Stimulated activated CD8-positive, alpha-beta memory T cell treated with anti-CD3 and anti-CD28 coated beads, Interleukin-4, amount 100 ng/mL, for 1 hour (primary cell): Measurements from ENCODE around the gene OPRM1.
"Not testable (repeated sequence)": the region's sequence is repeated elsewhere in the genome, so short reads cannot be mapped to it uniquely, and the experiment has no call there.

ENCODE experiments used
- DNase-seq, 2 donors: peaks; one replicate each; pipeline ENCODE4 v3.0.0-alpha.2; 2020; ENCODE audit warnings: low read depth in 2 of 2, low spot score in 1 of 2

Gene OPRM1

DNA sequence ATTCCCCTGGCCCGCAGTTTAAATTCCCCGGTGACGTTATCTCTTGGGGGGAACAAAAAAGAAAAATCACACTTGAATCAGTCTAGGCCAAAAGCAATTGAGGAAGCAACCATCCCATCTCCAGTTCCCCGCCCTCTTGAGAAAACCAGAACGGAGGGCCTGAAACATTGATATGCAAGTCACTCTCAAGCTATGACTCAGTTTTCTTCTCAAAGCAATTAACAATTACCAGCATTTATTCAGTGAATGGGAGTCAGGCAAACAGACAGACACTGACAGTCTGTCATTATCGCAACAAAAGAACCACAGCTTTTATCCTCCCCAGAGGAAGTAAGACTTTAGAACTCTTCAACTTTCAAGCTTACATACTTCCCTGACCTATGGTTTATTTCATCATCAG, 100.9 kb downstream of the OPRM1 start:
- DNase-seq: no peak

DNA sequence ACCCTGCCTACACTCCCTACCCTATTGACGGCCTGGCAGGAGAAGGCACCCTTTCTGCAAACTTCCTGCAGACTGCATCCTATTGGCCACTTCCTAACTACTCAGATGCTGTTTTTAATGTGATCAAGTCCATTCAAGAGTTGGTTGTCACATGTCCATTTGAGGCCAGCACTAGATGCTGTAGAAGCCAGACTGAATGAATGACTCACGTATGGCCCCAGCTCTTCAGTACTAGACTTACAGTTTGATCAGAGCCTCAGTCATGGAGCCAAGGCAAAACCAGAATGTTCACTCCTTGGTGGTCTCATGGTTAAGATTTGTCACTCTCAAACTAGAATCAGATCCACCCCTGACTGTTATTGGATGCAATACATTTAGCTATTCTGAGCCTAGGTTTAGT, 101.7 kb downstream of the OPRM1 start:
- no peak for DNase-seq

DNA sequence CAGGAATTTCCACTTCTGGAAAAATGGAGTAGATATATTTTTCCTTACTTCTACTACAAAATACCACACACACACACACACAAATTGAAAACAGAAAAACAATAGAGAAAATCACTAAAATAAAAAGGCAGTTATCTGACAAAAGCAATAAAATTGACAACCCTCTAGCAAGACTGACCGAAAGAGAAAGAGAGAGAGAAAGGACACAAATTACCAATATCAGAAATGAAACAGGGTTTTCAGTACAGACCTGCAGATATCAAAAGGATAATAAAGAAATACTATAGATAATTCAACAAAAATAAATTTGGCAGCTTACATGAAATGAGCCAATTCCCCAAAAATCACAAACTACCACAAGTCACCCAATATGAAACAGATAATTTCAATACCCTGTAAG, 104.7 kb downstream of the OPRM1 start:
- DNase-seq: no peak

DNA sequence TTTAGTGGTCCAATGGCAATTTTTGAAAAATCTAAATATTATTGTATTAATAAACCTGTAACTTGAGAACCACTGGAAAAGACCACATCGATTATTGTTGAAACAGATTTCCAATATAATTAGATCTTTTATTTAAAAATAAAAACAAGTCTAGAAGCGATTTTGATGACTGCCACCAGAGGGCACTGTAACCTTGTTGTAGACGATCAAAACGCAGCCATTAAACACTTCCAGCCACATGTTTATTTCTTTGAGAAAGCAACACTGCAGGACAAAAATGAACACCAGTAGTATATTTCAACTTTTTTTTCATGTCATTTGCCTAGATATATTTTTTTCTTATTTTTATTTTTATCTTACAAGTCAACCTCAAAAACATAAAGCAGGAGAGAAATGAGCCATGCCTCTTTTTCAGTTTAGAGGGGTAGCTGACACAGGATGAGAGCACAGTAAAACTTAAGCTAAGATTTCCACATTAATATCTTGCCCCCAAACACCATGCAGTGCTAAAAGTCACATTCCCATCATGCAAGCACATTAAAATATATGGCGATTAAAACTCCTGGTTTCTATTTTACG, 115.4 kb downstream of the OPRM1 start:
- peak; percentile 40 to 44 for DNase-seq

DNA sequence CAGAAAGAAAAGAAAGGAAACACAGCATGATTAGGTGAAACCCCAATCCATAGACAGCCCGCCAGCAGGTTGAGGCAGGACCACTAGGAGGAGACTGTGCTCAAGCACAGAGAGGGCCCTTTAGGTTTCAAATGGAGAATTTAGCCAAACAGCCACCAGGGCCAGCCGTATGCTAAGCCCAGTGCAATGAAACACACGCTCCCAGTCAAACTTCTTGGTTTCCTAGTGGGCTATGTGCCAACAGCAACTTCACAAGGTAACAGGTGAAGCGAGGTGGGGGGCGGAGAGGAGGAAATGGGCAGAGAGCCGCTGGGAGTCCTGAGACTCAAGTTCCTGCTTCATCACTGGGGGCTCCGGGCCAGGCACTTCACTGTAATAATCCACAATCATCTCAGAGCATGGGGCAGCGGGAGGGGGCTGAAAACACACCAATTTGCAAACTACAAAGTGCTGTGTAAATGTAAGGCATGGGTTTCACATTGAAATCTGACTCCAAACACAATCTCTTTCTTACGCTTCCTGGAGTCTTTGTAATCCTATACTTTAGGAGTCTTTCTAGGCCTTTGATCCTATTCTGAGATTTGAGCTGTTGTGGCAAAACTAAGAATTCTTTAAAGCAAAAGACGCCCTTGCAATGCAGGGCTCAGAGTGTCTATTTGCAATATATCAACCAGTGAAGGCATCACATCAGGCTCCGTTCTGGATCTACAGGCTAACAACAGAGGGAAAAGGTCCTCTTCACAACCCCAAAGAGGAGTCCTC, 117.3 kb downstream of the OPRM1 start:
- peak; percentile 14 to 42 for DNase-seq

DNA sequence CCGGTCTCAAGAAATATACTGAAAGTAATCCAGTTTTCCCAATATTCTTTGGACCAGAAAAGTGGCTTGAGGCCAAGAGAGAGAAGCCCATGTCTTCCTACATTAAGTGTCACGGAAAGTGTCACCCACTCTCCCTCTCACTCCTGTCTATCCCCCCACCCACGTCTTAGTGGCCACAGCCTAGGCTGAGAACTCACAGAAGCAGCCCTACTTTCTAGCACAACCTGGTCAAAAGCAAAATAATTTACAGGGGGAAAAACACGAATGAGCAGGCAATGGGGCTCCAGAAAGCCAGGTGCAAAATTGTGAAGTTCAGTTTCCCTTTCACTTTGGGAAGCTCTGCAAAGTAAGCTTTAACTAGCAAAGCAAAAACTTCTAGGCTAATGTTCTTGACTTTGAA, 118.0 kb downstream of the OPRM1 start:
- DNase-seq: no peak

DNA sequence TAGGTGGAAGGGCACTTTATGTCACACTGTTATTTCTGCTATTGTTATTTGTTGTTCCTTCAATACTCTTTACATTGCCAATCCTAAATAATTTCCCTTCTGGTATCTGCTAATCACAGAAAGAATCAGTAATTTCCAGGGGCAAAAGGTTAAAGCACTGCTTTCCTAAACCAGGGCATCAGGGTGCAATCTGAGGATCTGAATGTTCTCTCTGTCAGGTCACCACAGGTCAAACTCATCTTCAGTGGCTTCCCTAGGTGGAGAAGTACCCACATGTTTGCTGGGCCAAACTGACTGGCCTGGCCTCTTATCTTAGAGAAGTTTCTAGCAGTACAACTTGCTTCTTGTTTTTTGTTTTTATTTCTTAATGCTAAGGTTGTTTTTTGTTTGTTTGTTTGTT, 118.7 kb downstream of the OPRM1 start:
- DNase-seq: no peak

DNA sequence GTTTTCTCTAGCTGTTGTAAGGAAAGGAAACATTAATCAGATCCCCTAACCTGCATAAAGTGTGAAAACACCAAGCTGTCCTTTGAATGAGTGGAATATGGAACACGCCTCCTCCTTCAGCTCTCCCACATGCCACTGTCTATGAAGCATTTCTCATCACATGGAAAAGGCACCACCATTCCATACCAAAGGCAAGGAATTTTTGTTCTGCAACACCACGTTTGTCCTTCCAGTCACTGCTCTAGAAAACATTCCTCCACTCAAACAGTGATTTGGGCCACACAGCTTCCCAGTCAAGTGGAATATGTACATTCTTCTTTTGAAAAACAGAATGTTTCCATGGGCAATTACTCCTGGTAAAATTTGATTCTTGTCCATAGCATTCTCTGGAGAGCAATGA, 120.1 kb downstream of the OPRM1 start:
- no peak for DNase-seq

DNA sequence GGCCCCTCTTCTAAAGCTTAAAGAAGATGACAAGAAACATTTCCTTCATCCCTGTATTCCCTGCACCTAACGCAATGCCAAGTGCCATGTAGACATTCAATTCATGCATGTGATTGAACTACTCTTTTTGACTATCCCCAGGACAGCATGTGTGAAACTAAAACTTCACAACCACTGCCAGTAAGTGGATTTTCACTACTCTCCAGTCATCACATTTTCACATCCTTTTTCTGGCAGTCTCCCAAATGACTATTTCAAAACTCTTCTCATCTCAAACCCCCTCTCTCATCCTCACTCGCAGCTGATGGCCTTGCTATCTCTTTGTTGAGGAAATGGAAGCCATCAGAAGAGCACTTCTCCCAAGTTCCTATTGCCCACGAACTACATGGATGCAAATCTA, 122.6 kb downstream of the OPRM1 start:
- no peak for DNase-seq

DNA sequence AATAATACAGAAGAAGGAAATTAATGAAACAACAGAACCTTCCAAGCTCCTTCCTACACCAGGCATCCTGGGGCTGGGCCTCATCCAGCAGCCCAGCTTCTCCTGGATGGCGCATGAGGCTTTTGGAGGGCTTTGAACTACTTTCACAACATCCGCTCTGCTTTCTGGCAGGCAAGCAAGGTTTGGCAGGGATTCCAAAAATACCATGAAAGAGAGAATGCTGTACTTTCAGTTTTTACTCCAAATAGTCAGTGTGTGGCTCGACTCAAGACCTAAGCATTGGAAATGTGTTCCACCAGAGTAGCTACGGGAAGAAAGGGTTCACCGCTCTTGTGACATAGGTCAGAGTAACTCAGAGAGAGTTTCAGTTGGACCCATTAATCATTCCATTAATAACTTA, 125.4 kb downstream of the OPRM1 start:
- no peak for DNase-seq

DNA sequence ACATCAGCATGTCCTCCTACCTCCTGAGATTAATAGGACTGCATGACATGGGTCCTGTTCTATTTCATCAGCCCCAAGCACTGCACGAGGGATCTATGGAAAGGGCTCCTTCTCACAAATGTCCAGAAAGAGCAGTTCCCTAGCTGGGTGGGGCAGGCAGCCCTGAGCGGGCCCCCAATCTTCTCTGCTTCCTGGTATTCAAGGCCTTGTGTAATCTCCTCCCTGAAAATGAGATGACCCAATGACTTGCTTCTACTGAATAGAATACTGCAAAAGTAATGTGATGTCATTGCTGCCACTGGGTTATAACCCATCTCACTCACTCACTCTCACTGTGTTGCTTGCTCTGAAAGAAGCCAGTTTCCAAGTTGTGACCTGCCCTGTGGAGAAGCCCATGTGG, 126.4 kb downstream of the OPRM1 start:
- DNase-seq: no peak

DNA sequence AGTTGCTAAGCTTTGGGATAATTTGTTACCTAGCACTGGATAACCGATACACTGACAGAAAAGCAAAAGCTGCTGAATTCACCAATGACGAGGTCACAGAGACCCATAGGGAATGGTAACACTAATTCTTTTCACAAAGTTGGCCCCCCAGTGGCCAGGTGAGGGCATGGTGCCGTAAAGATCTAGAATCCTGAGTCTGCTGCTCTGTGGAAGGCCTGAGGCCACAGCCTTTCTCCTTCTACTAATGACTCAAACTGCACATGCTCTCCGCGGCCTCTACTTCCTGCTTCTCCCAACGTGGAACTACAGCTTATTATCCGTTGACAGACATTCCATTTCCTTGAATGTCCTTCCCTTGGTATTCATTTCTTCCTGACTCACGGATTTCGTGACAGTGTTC, 127.1 kb downstream of the OPRM1 start:
- no peak for DNase-seq

DNA sequence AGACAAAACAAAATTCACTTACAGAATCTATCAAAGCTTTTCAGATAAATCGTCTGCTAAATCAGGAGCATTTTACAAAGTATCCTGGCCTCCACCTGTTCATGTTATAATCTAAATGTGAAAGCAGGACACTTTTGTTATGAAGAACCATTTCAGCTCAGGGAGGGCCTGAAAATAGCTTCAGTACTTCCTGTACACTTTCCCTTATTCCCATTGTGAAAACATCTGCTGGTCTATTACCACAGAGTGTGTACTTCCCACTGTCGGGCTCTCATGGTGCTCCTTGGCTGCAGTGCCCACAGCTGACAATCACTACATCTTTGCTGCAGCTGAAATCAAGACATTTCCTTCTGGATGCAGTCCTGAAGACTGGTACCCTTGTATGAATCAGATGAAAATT, 128.1 kb downstream of the OPRM1 start:
- no peak for DNase-seq

DNA sequence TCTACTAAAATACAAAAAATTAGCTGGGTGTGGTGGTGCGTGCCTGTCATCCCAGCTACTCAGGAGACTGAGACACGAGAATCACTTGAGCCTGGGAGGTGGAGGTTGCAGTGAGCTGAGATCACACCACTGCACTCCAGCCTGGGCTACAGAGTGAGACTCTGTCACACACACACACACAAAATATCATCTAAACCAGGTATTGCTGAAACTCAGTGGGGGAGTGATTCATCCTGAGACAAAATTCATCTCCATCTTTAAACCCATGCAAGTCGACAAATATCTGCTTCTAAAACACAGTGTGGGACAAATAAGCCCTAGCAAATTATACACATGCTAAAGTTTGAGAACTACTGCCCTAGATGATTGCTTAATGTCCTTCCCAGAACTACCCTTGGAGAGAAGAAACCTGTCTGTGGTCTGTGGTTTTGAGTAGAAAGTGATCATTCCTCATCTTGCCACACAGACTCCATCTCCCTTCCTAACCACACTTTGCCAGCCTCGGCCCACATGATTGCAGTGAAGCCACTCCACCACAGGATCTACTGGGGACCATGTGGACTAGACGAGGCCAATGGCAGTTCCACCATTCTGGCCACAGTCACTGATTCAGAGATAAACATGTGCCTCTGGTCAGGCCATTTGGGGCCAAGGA, 130.3 kb downstream of the OPRM1 start:
- no peak for DNase-seq

DNA sequence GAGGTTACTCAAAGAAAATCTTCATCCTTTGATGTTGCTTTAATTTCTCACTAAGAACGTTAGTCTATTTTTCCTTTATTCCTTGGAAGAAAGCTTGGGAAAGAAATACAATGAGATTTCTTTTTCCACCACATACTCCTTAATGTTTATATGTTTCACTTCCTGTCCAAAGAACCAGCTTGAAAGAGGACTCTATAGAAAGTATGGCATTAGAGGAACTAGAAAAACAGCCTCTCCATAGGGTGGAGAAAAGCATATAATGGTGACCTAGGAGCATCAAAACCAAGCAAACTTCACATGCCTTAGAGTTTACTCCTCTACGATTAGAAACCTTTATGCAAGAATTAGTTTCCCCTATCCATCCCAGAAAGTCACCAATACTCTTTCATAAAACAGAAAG, 131.1 kb downstream of the OPRM1 start:
- no peak for DNase-seq

DNA sequence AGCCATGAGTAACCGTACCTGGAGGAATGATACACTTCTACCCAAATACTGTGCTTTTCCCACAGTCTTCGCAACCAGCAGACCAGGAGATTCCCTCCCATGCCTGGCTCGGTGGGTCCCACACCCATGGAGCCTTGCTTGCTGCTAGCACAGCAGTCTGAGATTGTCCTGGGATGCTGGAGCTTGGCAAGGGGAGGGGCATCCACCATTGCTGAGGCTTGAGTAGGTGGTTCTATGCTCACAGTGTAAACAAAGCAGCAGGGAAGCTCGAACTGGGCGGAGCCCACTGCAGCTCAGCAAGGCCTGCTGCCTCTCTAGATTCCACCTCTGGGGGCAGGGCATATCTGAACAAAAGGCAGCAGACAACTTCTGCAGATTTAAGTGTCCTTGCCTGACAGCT, 133.4 kb downstream of the OPRM1 start:
- DNase-seq: not testable (repeated sequence)

DNA sequence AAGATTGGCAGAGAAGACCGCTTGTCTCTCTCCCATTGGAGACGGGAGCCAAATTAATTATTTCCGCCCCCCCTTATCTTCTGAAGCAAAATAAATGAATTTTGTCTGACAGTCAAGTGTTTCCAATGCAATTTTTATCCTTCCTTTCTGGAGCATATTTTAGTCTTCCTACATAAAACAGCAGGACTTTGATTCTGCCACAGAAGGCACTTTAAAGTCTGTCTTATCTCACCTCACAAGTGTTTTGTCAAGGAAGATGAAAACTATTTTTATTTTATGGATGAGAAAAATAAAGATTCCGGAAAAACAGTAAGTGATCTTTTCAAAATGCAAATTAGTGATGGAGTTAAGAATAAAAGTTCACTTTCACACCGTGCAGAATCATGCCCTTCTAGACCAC, 140.4 kb downstream of the OPRM1 start:
- no peak for DNase-seq

DNA sequence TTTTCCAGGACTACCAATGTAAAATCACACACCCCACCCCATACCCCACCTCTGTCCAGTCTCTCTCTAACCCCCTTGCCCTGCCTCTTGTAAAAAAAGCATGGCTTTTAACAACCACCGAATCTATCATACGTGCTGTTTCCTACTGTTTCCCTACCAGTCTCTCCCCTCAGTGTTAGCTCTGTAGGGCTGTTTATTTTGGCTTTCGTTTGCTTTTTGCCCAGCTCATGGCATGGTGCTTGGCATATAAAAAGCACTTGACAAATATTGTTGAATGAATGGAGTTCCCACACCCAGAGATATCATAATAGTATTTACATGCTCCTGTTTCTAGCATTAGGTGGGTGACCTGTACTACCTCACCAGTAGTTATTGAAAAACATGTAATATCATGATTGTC, 148.2 kb downstream of the OPRM1 start:
- no peak for DNase-seq

DNA sequence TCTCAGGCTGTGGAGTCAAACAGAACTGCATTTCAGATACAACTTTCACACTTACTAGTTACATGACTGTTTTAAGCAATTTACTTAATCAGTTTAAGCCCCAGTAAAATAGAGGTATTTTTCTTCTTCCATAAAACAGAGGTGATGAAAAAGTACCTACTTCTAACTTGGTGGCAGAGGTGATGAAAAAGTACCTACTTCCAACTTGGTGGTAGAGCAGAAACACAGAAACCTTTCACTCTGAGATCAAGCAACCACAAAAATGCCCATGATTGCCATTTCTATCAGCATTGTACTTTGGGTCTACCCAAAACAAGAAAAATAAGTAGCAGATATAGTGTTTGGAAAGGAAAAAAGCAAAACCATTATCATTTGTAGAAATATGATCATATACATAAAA, 148.7 kb downstream of the OPRM1 start:
- DNase-seq: no peak

DNA sequence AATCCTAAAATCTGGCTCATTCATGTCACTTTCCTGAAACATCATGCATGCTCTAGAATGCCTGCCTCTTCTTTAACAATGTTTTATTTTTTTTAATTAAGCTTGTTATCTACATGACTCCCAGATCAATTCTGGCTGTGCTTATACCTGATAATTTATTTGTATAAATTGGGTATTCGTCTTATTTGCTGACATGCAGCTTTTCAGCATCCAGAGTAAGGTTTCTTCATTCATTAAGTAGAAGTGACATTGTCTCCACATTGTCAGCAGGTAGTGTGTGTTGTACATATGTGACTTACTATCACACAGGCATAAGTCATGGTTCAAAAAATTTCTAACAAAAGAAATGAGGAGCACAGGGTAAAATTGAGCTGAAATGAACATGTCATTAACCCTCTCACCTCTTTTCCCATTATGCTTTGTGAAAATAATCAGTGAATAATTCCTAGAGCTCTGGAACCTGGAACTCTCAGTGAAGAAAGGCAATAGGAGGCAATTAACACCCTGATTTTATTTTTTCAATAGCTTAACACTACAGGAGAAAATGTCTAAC, 157.4 kb downstream of the OPRM1 start:
- no peak for DNase-seq

DNA sequence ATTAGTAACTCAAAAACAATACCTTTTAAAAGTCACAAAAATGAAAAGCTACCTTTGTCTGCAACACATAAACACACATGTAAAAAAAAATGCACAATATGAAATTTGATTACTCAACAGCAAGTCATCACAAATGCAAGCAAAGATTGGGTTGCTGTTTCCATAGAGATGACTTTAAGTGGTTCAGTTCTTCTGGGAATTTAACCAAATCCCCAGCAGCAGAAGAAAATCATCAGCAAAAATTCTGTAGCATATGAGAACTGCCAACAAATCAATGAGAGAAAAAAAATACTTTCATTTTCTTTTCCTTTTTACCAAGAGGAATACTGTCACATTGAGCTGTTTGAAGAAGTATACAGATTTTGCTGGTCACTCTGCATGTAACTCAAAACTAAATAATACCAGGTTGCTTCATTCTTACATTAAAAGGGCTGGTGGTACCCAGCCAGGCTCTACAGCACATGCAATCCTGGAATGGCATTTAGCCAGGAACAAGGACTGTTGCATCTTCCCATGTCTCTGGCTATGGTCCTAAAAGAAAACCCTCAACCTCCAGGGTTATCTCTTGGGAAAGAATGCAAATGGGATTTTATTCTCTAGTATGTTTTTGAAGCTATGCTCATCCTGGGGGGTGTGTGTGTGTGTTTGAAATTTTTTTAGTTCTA, 158.3 kb downstream of the OPRM1 start:
- DNase-seq: no peak

DNA sequence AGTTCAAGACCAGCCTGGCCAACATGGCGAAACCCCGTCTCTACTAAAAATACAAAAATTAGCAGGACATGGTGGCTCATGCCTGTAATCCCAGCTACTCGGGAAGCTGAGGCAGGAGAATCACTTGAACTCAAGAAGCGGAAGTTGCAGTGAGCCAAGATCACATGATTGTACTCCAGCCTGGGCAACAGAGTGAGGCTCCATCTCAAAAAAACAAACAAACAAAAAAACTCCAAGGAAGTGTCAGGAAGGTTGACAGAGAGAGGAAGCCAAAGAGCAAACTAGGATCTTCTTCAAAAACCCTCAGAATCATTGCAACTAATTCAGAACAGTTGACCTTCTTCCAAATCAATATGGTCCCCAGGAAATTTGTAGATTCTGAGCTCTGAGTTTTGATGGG, 162.6 kb downstream of the OPRM1 start:
- not testable (repeated sequence) for DNase-seq
